ENCODE data around the gene KRTAP10-6. TPM values are rescaled to one million over a fixed set of nuclear protein-coding genes. Genes with fewer than 3 reads are reported as not detected.

KRTAP10-6 gene
- total and polyA plus RNA-seq, 2 donors from 2014 or later = not detected

- Histone ChIP-seq H3K4me3 (ENCODE audit: low read length in 3 of 3) (no peak overlapping the region), H3K27me3 (ENCODE audit: control insufficient read depth, insufficient read depth, low read length) (no peaks in the 10 kb centered on the region), H3K4me1 (ENCODE audit: control insufficient read depth in 2 of 3, insufficient read depth in 2 of 3, low read depth in 1 of 3, low read length in 3 of 3) (no peaks in the 10 kb centered on the region), H3K27ac (ENCODE audit: low read depth in 2 of 2, low read length in 2 of 2) (no peak overlapping the region), H3K9me3 (ENCODE audit: control insufficient read depth in 2 of 3, insufficient read depth in 1 of 3, low read length in 3 of 3) (peaks cover 0 to 10% (median 2%) of the 10 kb centered on the region in 3 donors), H3K9ac (ENCODE audit: low read length in 3 of 3) (no peak overlapping the region), H3K36me3 (ENCODE audit: control insufficient read depth in 2 of 3, insufficient read depth in 3 of 3, low read length in 3 of 3) (no peaks in the 10 kb centered on the region)
- intact Hi-C loops (cut with DNase I) = no loop called here
- FAIRE-seq (no peak), DNase-seq (peak in 1 of 5 donors; percentile 37)
- no peak for TF ChIP-seq CTCF (IDR thresholded peaks at IDR 0.05; ENCODE audit: borderline replicate concordance, extremely low read depth, insufficient read depth)
Measured at GRCh38 chr21:44572959-44573583, 19.2 kb downstream of the KRTAP10-6 start.

- Histone ChIP-seq H3K9ac (ENCODE audit: low read length in 3 of 3) (no peak overlapping the region), H3K36me3 (ENCODE audit: control insufficient read depth in 2 of 3, insufficient read depth in 3 of 3, low read length in 3 of 3) (no peaks in the 10 kb centered on the region), H3K4me3 (ENCODE audit: low read length in 3 of 3) (no peak overlapping the region), H3K9me3 (ENCODE audit: control insufficient read depth in 2 of 3, insufficient read depth in 1 of 3, low read length in 3 of 3) (peaks cover 0 to 5% (median under 1%) of the 10 kb centered on the region in 3 donors), H3K27ac (ENCODE audit: low read depth in 2 of 2, low read length in 2 of 2) (no peak overlapping the region), H3K4me1 (ENCODE audit: control insufficient read depth in 2 of 3, insufficient read depth in 2 of 3, low read depth in 1 of 3, low read length in 3 of 3) (no peaks in the 10 kb centered on the region), H3K27me3 (ENCODE audit: control insufficient read depth, insufficient read depth, low read length) (no peaks in the 10 kb centered on the region)
- intact Hi-C loops (cut with DNase I) = no loop called here
- no peak for TF ChIP-seq CTCF (IDR thresholded peaks at IDR 0.05; ENCODE audit: borderline replicate concordance, extremely low read depth, insufficient read depth)
- FAIRE-seq (no peak), DNase-seq (no peak)
Measured at GRCh38 chr21:44571844-44572782, 20.2 kb downstream of the KRTAP10-6 start.

GRCh38 chr21:44571296-44571695 is 21.0 kb downstream of the KRTAP10-6 start:
- Histone ChIP-seq H3K4me3 (ENCODE audit: low read length in 3 of 3) (no peak overlapping the region), H3K27ac (ENCODE audit: low read depth in 2 of 2, low read length in 2 of 2) (no peak overlapping the region), H3K9ac (ENCODE audit: low read length in 3 of 3) (no peak overlapping the region), H3K36me3 (ENCODE audit: control insufficient read depth in 2 of 3, insufficient read depth in 3 of 3, low read length in 3 of 3) (no peaks in the 10 kb centered on the region), H3K9me3 (ENCODE audit: control insufficient read depth in 2 of 3, insufficient read depth in 1 of 3, low read length in 3 of 3) (no peaks in the 10 kb centered on the region), H3K4me1 (ENCODE audit: control insufficient read depth in 2 of 3, insufficient read depth in 2 of 3, low read depth in 1 of 3, low read length in 3 of 3) (no peaks in the 10 kb centered on the region), H3K27me3 (ENCODE audit: control insufficient read depth, insufficient read depth, low read length) (no peaks in the 10 kb centered on the region)
- FAIRE-seq (no peak), DNase-seq (peak in 1 of 5 donors; percentile 12)
- TF ChIP-seq CTCF (IDR thresholded peaks at IDR 0.05; ENCODE audit: borderline replicate concordance, extremely low read depth, insufficient read depth) = no peak
- intact Hi-C loops (cut with DNase I) = no loop called here

Data from kidney (tissue), 14 donors.